Ovary (tissue), 9 donors: ENCODE measurements around the gene BCLAF3. TPM values are rescaled to one million over a fixed set of nuclear protein-coding genes. Genes with fewer than 3 reads are reported as not detected.

Experiments used
- DNase-seq, 5 donors: peaks; one replicate each; pipeline ENCODE4 v3.0.0-alpha.2; 2019 to 2020
- H3K27ac ChIP-seq, 2 donors: fragments of 200-600 bp; one replicate each; pipeline versions ENCODE4 v1.5.1 to v1.8.0; 2019 to 2022
- H3K27me3 ChIP-seq: fragments of 200-600 bp; one replicate; pipeline ENCODE4 v1.8.0; 2022
- H3K36me3 ChIP-seq: fragments of 200-600 bp; sonication (generic); one replicate; pipeline ENCODE4 v1.5.1; 2019
- H3K4me1 ChIP-seq: one replicate; pipeline ENCODE4 v1.8.1; 2013; ENCODE audit warnings: mild to moderate bottlenecking, moderate library complexity; ENCODE audit not compliant: insufficient read depth
- H3K4me3 ChIP-seq: fragments of 200-600 bp; sonication (generic); one replicate; pipeline ENCODE4 v1.5.1; 2017
- H3K9me3 ChIP-seq, 2 donors: fragments of 200-600 bp in 1 of 2; sonication (generic) in 1 of 2; one replicate each; pipeline versions ENCODE4 v1.5.1 to v1.8.1; 2013 to 2019; ENCODE audit warnings: mild to moderate bottlenecking in 1 of 2, moderate library complexity in 1 of 2
- CTCF ChIP-seq, 3 donors: fragments of 450-650 bp in 2 of 3; fragments of 200-600 bp in 1 of 3; IDR thresholded peaks; one replicate each; pipeline versions ENCODE4 v1.5.1 to v1.8.0; 2016 to 2022; ENCODE audit warnings: antibody characterized with exemption in 3 of 3, mild to moderate bottlenecking in 1 of 3
- EP300 ChIP-seq: sonication (generic); formaldehyde crosslinking; IDR thresholded peaks from one replicate; pipeline ENCODE4 v1.6.1; 2017; ENCODE audit warnings: antibody characterized with exemption
- POLR2A ChIP-seq: fragments of 450-650 bp; IDR thresholded peaks from one replicate; pipeline ENCODE4 v1.6.1; 2017; ENCODE audit warnings: antibody characterized with exemption, mild to moderate bottlenecking, moderate library complexity
- WGBS, 3 donors: extraction: QIAGEN DNeasy Blood & Tissue Kit in 1 of 3; methylation state at CpG; one replicate each; pipeline versions ENCODE4 v1.1.5 to v1.1.7; 2013 to 2017; 5-methylcytosine and 5-hydroxymethylcytosine counted together
- intact Hi-C, 4 donors: fragments of 100-400 bp; cut with DNase I; formaldehyde crosslinking; loops; one replicate each; pipeline versions ENCODE4 v1.11.0 to v1.15.1; 2022 to 2023
- polyA plus RNA-seq, 2 donors: library from polyadenylated mRNA; stranded (reverse); fragments of 200-250 nt in 1 of 2; fragments of 350-450 nt in 1 of 2; fragmentation: Illumina TruSeq in 1 of 2; extraction: RNeasy Lipid Tissue Mini Kit (QIAGEN cat#74804) in 1 of 2; gene quantifications; one replicate each; pipeline ENCODE4 v1.2.3, GENCODE V29; 2013 to 2014
- total RNA-seq, 7 donors: library from RNA; depleted of rRNA in 2 of 7; stranded (reverse); fragments of >200 nt in 2 of 7; fragmentation: NEBNext Ultra II Directional in 3 of 7; extraction: Animal tissue kit (Norgen Biotek cat#: 25700) in 3 of 7; gene quantifications; one replicate each; pipeline versions ENCODE4 v1.1.0 to v1.2.4, GENCODE V29; 2016 to 2023
- donor health status: DM: no; HTN: no; CAD: no; lungs with moderate emphysema.
- donor health status: DM: no; HTN: no; CAD: no.
- donor health status: Bipolar disorder and iron deficiency.
- donor health status: DM: yes; HTN: yes; CAD: no.
- donor health status: DM: no; HTN: no; CAD: no.
- donor health status: DM: yes; HTN: yes; CAD: no.

The BCLAF3 gene
- total and polyA plus RNA-seq, 9 donors, result 4.1 to 19.1 (median 11.2) TPM

- Histone ChIP-seq H3K9me3 (no peaks in the 10 kb centered on the region), H3K4me3 (no peak overlapping the region), H3K36me3 (no peaks in the 10 kb centered on the region), H3K4me1 (no peaks in the 10 kb centered on the region), H3K27me3 (no peaks in the 10 kb centered on the region), H3K27ac (no peak overlapping the region)
- WGBS, 3 donors, result 60 to 63% (median 60%) methylated on average over 6 of the region's 6 CpGs
- no peak for DNase-seq
- TF ChIP-seq EP300 (no peak), CTCF (IDR thresholded peaks at IDR 0.05) (no peak)
- intact Hi-C loops, result no loop called here
Observed at GRCh38 chrX:19956923-19957322, 33.9 kb downstream of the BCLAF3 start.

GRCh38 chrX:19956306-19956705 lies 34.6 kb downstream of the BCLAF3 start:
- intact Hi-C loops, result no loop called here
- TF ChIP-seq EP300, result no peak
- no peak for TF ChIP-seq CTCF (IDR thresholded peaks at IDR 0.05)
- TF ChIP-seq POLR2A, result no peak
- H3K9me3 ChIP-seq, result no peaks in the 10 kb centered on the region
- H3K27me3 ChIP-seq, result no peaks in the 10 kb centered on the region
- no peaks in the 10 kb centered on the region for H3K36me3 ChIP-seq
- H3K4me3 ChIP-seq, result no peak overlapping the region
- no peak for DNase-seq
- no peak overlapping the region for H3K27ac ChIP-seq
- no peaks in the 10 kb centered on the region for H3K4me1 ChIP-seq

- H3K27ac ChIP-seq, result no peak overlapping the region
- intact Hi-C loops, result no loop called here
- H3K9me3 ChIP-seq, result no peaks in the 10 kb centered on the region
- H3K4me3 ChIP-seq, result no peak overlapping the region
- no peaks in the 10 kb centered on the region for H3K36me3 ChIP-seq
- no peak for TF ChIP-seq POLR2A
- TF ChIP-seq CTCF (IDR thresholded peaks at IDR 0.05), result no peak
- no peak for TF ChIP-seq EP300
- no peaks in the 10 kb centered on the region for H3K27me3 ChIP-seq
- 58 to 69% (median 58%) methylated on average over 2 of the region's 2 CpGs for WGBS, 3 donors
- no peak for DNase-seq
- H3K4me1 ChIP-seq, result no peaks in the 10 kb centered on the region
Observed at GRCh38 chrX:19955306-19955705, 35.6 kb downstream of the BCLAF3 start.

- no peak overlapping the region for H3K4me3 ChIP-seq
- WGBS, 3 donors, result 57 to 66% (median 64%) methylated on average over 2 of the region's 2 CpGs
- H3K9me3 ChIP-seq, result no peaks in the 10 kb centered on the region
- H3K4me1 ChIP-seq, result no peaks in the 10 kb centered on the region
- H3K27me3 ChIP-seq, result no peaks in the 10 kb centered on the region
- intact Hi-C loops, result no loop called here
- no peaks in the 10 kb centered on the region for H3K36me3 ChIP-seq
- no peak for DNase-seq
- TF ChIP-seq CTCF (IDR thresholded peaks at IDR 0.05), result no peak
- H3K27ac ChIP-seq, result no peak overlapping the region
Observed at GRCh38 chrX:19954335-19955096, 36.3 kb downstream of the BCLAF3 start.
